GM21447 (cell line): ENCODE results near the gene TAF11L4.
"Not testable (repeated sequence)": the region's sequence is repeated elsewhere in the genome, so short reads cannot be mapped to it uniquely, and the experiment has no call there.

Source experiments
- ATAC-seq: cut with Tn5 transposase; IDR thresholded peaks from one replicate; pipeline ENCODE4 v1.9.1; 2021; ENCODE audit not compliant: unreplicated experiment

Gene TAF11L4

DNA sequence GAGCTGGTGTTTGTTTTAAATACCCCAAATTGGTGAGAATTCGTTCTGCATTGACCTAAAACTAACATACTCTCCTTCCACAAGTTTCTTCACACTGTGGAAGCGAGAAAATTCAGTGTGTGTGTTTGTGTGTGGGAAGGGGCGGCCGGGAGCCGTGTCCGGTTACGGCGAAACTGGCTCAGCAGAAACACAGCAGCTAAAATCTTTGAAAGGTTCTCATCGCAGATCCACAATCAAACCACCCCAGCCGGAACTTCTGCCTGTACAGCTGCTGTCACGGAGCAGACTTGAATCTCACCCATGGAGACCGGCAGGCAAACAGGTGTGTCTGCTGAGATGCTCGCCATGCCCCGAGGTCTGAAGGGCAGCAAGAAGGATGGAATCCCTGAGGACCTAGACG is at the start of gene TAF11L4:
Gene TAF11L4 (plus strand): TSS at position 301 of the 400 bp plus-strand sequence.
- not testable (repeated sequence) for ATAC-seq

DNA sequence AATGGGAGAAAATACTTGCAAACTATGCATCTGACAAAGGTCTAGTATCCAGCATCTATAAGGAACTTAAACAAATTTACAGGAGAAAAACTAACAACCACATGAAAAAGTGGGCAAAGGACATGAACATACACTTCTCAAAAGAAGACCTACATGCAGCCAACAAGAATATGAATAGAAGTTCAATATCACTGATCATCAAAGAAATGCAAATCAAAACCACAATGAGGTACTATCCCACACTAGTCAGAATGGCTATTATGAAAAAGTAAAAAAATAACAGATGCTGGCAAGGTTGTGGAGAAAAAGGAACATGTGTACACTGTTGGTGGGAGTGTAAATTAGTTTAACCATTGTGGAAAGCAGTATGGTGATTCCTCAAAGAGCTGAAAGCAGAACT is 46.5 kb upstream of the TAF11L4 start:
- not testable (repeated sequence) for ATAC-seq

DNA sequence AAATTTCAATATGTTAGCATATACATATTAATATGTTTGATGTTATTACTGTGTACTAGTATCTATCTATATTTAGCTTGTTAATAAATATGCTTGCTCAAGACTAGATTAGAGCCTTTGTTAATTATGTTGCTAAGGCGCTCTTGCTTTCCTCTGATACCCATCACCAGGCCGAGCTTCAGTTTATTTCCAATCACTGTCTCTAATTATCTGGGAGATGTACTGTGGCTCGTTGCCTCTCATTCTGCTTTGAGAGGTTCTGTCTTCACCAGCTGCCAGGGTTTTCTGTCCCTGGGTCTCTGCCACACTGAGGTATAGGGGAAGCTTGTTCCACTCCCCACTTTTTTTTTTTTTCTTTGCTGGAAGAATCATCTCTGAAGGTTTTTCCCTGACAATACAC is 44.6 kb upstream of the TAF11L4 start:
- ATAC-seq, result no peak

DNA sequence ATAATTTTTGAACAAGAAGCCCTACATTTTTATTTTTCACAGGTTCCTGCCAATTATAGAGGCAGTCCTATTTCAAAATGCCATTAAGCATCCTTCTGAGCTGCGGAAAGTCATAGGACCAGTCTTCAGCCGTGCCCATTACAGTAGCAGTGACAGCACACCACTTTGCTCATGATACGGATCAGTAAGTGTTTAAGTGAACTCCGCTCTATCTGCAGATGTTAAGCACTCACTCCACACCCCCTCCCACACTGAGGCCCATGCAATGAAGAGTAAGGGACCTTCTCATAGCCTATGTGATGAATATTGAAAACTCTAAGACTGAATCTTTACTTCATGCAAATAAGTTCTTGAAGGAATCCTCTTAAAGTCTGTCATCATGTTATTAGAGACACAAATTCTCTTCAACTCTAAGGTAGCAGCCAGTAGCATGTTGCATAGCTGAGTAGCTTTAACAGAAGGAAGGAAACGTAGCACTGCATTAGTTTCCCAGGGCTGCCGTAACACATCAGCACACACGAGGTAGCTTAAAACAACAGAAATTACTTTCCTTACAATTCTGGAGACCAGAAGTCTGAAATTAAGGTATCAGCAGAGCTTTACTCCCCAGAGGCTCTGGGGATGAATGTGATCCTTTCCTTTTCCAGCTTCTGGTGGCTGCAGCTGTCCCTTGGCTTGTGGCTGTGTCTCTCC is 43.9 kb upstream of the TAF11L4 start:
- ATAC-seq, result no peak

DNA sequence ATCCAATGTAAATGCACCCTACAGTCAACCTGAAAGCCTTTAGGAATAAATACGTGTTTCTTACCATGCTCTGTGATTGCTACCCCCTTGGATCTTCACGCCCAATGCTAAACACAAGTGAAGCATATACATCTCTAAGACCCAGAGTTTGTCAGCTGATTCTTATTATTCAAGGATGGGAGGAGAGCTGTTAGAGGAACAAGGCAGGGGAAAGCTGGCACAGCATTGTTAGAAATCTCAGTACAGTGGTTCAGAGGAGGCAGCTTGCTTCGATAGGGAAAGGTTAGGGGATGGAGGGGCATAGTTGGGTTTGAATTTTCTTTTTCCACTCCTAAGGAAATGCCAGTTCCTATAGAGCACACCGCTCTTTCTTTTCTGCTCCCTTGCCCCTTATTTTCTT is 40.2 kb upstream of the TAF11L4 start:
- ATAC-seq, result no peak

DNA sequence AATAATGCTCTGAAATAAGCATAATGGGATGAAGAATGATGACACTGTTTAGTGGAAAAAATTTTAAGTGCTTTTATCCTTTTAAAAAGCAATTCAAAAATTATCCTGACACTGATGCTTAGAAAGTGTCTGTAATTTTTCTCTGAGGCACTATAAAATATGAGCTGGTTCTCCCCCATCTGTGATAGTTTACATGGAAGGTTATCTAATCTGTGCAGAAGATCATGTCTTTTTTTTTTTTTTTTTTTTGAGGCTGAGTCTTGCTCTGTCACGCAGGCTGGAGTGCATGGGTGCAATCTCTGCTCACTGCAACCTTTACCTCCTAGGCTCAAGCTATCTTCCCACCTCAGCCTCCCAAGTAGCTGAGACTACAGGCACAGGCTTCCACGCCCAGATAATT is 38.8 kb upstream of the TAF11L4 start:
- ATAC-seq, result no peak

DNA sequence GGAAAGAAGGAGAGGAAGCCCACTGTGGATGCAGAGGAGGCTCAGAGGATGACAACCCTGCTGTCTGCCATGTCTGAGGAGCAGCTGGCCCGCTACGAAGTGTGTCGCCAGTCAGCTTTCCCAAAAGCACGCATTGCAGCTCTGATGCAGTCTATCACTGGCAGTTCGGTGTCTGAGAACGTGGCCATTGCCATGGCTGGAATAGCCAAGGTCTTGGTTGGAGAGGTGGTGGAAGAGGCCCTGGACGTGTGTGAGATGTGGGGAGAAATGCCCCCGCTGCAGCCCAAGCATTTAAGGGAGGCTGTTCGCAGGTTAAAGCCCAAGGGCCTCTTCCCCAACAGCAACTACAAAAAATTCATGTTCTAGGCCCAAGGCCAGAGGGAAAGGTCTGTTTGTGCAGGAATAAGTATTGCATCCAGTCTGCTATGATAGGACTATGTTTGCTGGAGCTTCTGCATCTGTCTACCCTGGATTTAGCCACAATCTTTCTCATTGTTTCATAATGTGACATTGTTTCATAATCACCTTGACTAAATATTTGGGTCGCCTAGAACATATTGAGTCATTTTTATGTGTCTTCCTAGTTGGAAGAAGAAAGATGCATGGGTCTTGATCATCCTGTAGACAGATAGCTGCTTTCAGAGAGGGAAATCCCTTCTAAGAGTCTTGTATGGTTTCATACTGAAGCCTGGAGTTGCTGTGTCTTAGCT is 35.0 kb upstream of the TAF11L4 start:
- ATAC-seq, result not testable (repeated sequence)

DNA sequence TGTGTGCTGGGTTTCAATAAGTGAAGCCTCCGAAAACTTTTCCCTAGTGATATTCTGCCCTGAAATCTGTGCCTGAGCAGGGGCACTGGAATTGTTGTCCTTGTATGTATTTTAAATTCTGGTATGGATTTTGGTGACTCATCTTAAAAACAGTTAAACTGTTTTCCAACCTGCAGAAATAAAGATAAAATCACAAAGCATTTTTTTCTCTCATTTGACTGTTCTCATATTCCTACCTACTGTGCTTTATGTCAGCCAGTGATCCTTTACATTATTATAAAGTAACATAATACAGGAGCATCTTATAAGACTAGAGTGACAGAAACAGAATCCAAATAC is 34.5 kb upstream of the TAF11L4 start:
- no peak for ATAC-seq

DNA sequence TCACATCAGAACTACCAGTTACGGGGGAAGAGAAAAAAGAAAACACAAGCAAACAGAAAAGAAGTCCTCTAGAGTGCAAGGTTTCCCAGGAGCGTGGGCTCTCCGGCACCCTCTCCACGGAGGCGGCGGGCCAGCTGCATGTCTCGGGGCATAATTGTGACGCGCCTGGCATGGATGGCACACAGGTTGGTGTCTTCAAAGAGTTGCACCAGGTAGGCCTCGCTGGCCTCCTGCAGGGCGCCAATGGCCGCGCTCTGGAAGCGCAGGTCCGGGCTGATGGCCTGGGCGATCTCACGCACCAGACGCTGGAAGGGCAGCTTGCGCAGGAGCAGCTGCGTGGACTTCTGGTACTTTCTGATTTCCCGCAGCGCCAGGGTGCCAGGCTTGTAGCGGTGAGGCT is 30.3 kb upstream of the TAF11L4 start:
- ATAC-seq, result not testable (repeated sequence)

DNA sequence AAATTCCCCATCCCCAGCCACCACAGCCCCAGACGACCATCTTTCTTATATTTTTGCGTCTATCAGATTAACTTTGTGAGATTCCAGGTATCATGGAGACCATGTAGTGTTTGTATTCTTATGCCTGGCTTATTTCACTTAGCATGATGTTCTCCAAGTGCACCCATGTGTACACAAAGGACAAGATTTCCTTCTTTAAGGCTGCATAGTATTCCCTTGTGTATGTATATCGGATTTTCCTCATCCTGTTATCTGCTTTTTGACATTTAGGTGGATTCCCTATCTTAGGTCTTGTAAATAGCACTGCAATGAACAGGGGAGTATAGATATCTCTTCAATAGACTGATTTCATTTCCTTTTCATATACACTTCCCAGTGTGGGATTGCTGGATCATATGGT is 28.8 kb upstream of the TAF11L4 start:
- no peak for ATAC-seq

DNA sequence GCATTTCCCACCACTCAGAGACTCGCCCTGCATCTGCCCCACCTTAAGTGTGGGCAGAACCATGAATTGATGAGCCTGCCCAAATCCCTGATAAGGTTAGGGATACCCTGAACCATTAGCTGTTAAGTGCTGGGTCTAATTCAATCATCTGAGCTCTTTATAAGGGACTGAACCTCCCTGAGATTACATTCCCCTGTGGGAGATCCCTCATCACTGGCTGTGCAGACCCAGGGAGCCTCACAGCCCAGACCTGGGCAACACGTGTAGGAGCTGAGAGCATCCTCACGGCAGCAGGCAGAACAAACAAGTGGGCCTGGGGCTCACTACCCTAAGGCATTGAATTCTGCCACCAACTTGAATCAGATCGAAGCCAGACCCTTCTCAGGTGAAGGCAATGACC is 24.2 kb upstream of the TAF11L4 start:
- no peak for ATAC-seq

DNA sequence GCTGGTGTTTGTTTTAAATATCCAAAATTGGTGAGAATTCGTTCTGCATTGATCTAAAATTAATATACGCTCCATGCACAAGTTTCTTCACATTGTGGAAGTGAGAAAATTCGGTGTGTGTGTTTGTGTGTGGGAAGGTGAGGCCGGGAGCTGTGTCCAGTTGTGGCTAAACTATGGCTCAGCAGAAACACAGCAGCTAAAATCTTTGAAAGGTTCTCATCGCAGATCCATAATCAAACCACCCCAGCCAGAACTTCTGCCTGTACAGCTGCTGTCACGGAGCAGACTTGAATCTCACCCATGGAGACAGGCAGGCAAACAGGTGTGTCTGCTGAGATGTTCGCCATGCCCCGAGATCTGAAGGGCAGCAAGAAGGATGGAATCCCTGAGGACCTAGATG is 23.7 kb upstream of the TAF11L4 start, which contains the start of gene TAF11L2:
Gene TAF11L2 (plus strand): TSS at position 301 of the 400 bp plus-strand sequence.
- not testable (repeated sequence) for ATAC-seq

DNA sequence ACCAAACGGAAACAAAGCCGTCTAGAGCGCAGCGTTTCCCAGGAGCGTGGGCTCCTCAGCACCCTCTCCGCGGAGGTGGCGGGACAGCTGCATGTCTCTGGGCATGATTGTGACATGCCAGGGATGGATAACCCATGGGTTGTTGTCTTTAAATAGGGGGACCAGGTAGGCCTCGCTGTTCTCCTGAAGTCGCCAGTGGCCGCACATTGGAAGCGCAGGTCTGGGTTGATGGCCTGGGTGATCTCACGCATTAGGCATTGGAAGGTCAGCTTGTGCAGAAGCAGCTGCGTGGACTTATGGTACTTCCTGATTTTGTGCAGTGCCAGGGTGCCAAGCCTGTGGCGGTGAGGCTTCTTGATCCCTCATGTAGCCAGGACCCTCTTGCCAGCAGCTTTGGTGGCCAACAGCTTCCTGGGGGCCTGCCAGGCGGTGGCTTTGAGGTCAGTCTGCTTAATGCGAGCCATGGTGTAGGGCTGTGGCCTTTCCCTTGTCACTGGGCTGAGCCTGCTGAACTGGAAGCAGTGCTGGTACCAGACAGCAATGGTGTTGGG is 9.8 kb upstream of the TAF11L4 start:
- ATAC-seq, result no peak

DNA sequence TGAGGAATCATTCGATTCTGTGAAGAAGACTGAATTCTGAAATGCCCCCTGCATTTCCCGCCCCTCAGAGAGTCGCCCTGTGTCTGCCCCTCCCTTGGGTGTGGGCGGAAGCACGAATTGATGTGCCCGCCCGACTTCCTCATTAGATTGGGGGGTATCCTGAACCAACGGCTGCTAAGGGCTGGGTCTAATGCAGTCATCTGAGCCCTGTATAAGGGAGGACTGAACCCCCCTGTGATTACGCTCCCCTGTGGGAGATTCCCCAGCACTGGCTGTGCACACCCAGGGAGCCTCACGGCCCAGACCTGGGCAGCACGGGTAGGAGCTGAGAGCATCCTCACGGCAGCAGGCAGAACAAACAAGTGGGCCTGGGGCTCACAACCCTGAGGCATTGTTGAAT is 4.1 kb upstream of the TAF11L4 start:
- not testable (repeated sequence) for ATAC-seq

DNA sequence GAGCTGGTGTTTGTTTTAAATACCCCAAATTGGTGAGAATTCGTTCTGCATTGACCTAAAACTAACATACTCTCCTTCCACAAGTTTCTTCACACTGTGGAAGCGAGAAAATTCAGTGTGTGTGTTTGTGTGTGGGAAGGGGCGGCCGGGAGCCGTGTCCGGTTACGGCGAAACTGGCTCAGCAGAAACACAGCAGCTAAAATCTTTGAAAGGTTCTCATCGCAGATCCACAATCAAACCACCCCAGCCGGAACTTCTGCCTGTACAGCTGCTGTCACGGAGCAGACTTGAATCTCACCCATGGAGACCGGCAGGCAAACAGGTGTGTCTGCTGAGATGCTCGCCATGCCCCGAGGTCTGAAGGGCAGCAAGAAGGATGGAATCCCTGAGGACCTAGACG is 3.5 kb upstream of the TAF11L4 start, which contains the start of gene TAF11L3:
Gene TAF11L3 (plus strand): TSS at position 301 of the 400 bp plus-strand sequence.
- not testable (repeated sequence) for ATAC-seq

DNA sequence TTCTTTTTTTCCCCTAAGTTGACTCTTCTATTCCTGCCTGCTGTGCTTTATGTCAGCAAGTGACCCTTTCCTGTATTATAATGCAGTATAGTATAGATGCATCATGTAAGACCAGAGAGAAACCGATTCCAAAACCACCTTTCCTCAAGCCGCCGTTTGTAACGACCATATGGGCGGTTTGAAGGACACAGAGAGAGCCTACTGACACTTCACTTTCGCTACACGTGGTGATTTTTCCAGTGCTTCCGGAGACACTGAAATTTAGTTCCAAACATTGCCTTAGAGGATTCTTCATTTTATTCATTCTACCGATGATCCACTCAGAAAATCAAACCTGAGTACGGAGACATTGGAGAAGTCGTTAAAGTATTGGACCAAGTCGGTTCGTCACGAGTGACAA is 2.1 kb upstream of the TAF11L4 start:
- ATAC-seq, result not testable (repeated sequence)

DNA sequence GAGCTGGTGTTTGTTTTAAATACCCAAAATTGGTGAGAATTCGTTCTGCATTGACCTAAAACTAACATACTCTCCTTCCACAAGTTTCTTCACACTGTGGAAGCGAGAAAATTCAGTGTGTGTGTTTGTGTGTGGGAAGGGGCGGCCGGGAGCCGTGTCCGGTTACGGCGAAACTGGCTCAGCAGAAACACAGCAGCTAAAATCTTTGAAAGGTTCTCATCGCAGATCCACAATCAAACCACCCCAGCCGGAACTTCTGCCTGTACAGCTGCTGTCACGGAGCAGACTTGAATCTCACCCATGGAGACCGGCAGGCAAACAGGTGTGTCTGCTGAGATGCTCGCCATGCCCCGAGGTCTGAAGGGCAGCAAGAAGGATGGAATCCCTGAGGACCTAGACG is 3.3 kb downstream of the TAF11L4 start, which contains the start of gene TAF11L5:
Gene TAF11L5 (plus strand): TSS at position 301 of the 400 bp plus-strand sequence.
- ATAC-seq, result not testable (repeated sequence)

DNA sequence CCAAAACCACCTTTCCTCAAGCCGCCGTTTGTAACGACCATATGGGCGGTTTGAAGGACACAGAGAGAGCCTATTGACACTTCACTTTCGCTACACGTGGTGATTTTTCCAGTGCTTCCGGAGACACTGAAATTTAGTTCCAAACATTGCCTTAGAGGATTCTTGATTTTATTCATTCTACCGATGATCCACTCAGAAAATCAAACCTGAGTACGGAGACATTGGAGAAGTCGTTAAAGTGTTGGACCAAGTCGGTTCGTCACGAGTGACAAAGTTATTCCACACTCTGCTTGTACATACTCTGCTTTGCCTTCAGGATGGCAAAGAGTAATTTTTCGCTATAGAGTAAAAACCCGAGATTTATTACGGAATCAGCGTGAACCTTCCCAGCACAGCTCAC is 4.9 kb downstream of the TAF11L4 start:
- ATAC-seq, result not testable (repeated sequence)

DNA sequence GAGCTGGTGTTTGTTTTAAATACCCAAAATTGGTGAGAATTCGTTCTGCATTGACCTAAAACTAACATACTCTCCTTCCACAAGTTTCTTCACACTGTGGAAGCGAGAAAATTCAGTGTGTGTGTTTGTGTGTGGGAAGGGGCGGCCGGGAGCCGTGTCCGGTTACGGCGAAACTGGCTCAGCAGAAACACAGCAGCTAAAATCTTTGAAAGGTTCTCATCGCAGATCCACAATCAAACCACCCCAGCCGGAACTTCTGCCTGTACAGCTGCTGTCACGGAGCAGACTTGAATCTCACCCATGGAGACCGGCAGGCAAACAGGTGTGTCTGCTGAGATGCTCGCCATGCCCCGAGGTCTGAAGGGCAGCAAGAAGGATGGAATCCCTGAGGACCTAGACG is 6.8 kb downstream of the TAF11L4 start, which contains the start of gene TAF11L6:
Gene TAF11L6 (plus strand): TSS at position 301 of the 400 bp plus-strand sequence.
- ATAC-seq, result not testable (repeated sequence)
